K562 (cell line): ENCODE measurements around the gene KCTD21. TPM values are rescaled to one million over a fixed set of nuclear protein-coding genes. Genes with fewer than 3 reads are reported as not detected.

ENCODE experiments used
- BMI1 ChIP-seq: fragments of 150-350 bp; IDR thresholded peaks from 2 replicates; pipeline ENCODE4 v1.6.1; 2014; ENCODE audit warnings: low read length
- CBFA2T3 ChIP-seq: fragments of 450-650 bp; IDR thresholded peaks from 2 replicates; pipeline ENCODE4 v1.6.1; 2017
- EWSR1 ChIP-seq: fragments of 450-650 bp; IDR thresholded peaks from 2 replicates; pipeline ENCODE4 v1.6.1; 2018; ENCODE audit warnings: borderline replicate concordance, mild to moderate bottlenecking, low read depth, moderate library complexity; ENCODE audit not compliant: partially characterized antibody
- GATAD2B ChIP-seq: fragments of 450-650 bp; IDR thresholded peaks from 2 replicates; pipeline ENCODE4 v1.6.1; 2017; ENCODE audit warnings: mild to moderate bottlenecking, borderline replicate concordance
- HDAC8 ChIP-seq: fragments of 450-650 bp; IDR thresholded peaks from 2 replicates; pipeline ENCODE4 v1.6.1; 2016; ENCODE audit warnings: mild to moderate bottlenecking, missing genetic modification characterization, moderate library complexity, missing compliant biosample characterization
- NFIC ChIP-seq: fragments of 450-650 bp; IDR thresholded peaks from 2 replicates; pipeline ENCODE4 v1.6.1; 2017; ENCODE audit warnings: mild to moderate bottlenecking, inconsistent platforms
- NR2C1 ChIP-seq, 2 experiments: fragments of 450-650 bp; IDR thresholded peaks; 2 replicates each; pipeline ENCODE4 v1.6.1; 2017; ENCODE audit warnings: mild to moderate bottlenecking in 2 of 2, antibody characterized with exemption in 1 of 2, inconsistent platforms in 1 of 2, missing compliant biosample characterization in 1 of 2, missing genetic modification characterization in 1 of 2
- RBM39 ChIP-seq: fragments of 200-400 bp; formaldehyde crosslinking; optimal IDR thresholded peaks from 2 replicates; pipeline ENCODE3; 2018; ENCODE audit warnings: low read depth, low read length
- TRIM24 ChIP-seq, 2 experiments: fragments of 450-650 bp; IDR thresholded peaks; 2 replicates each; pipeline ENCODE4 v1.6.1; 2016
- ZBTB2 ChIP-seq: fragments of 450-650 bp; IDR thresholded peaks from 2 replicates; pipeline ENCODE4 v1.6.1; 2016; ENCODE audit warnings: antibody characterized with exemption
- ZNF12 ChIP-seq: sonication (generic); formaldehyde crosslinking; IDR thresholded peaks from 2 replicates; pipeline ENCODE4 v1.4.0; 2020; ENCODE audit warnings: mild to moderate bottlenecking, missing genetic modification reagents
- ZNF274 ChIP-seq: IDR thresholded peaks from 2 replicates; pipeline ENCODE4 v1.6.1; 2011; ENCODE audit warnings: low read depth, mild to moderate bottlenecking, low read length, moderate library complexity, borderline replicate concordance
- ZNF507 ChIP-seq: conservative IDR thresholded peaks from 2 replicates; pipeline ENCODE4 v1.6.1; 2017; ENCODE audit warnings: missing genetic modification characterization, missing compliant biosample characterization
- polyA plus RNA-seq, 8 experiments: library from polyadenylated mRNA; depleted of rRNA in 4 of 8; stranded (reverse) in 5 of 8; unstranded in 3 of 8; fragments of >200 nt; fragmentation: Nextera tagmentation in 2 of 8; fragmentation: Illumina TruSeq in 1 of 8; extraction: Ambion mirVana in 2 of 8; extraction: Trizol in 1 of 8; gene quantifications; 2 replicates each; pipeline versions ENCODE4 v1.2.1 to v1.2.3, GENCODE V29; 2011 to 2014; ENCODE audit warnings: inconsistent platforms in 1 of 8, missing spikeins in 1 of 8
- total RNA-seq, 7 experiments: library from RNA; depleted of rRNA in 6 of 7; stranded (reverse); fragments of >200 nt in 6 of 7; fragmentation: Illumina TruSeq in 2 of 7; extraction: Trizol in 2 of 7; gene quantifications; 2 replicates each; pipeline versions ENCODE4 v1.2.1 to v1.2.3, GENCODE V29; 2011 to 2021; ENCODE audit warnings: low replicate concordance in 1 of 7
- TF ChIP-seq, protein P1 (sequence below): fragments of 250-450 bp; sonication (Bioruptor Pico); IDR thresholded peaks from 2 replicates; pipeline ENCODE4 v1.5.0; 2021; ENCODE audit warnings: mild to moderate bottlenecking, borderline replicate concordance
- TF ChIP-seq, protein P2 (sequence below): sonication (generic); formaldehyde crosslinking; IDR thresholded peaks from 2 replicates; pipeline ENCODE4 v1.8.1; 2023; ENCODE audit warnings: mild to moderate bottlenecking, missing genetic modification reagents
- TF ChIP-seq, protein P3 (sequence below), 3 experiments: fragments of 200-800 bp in 1 of 3; fragments of 250-450 bp in 1 of 3; fragments of 450-650 bp in 1 of 3; sonication (Bioruptor Pico) in 1 of 3; sonication (Bioruptor generic) in 1 of 3; formaldehyde crosslinking in 1 of 3; IDR thresholded peaks; 2 replicates each; pipeline versions ENCODE4 v1.6.1 to v1.8.0; 2016 to 2022; ENCODE audit warnings: mild to moderate bottlenecking in 2 of 3, missing genetic modification characterization in 2 of 3, missing compliant biosample characterization in 1 of 3, moderate library complexity in 1 of 3

Gene KCTD21
- total and polyA plus RNA-seq, 9 of the 15 experiments (the other 6 are each of a cell fraction or from before 2014, with no cell fraction given): 0.34 to 5.4 (median 1.9) TPM

DNA sequence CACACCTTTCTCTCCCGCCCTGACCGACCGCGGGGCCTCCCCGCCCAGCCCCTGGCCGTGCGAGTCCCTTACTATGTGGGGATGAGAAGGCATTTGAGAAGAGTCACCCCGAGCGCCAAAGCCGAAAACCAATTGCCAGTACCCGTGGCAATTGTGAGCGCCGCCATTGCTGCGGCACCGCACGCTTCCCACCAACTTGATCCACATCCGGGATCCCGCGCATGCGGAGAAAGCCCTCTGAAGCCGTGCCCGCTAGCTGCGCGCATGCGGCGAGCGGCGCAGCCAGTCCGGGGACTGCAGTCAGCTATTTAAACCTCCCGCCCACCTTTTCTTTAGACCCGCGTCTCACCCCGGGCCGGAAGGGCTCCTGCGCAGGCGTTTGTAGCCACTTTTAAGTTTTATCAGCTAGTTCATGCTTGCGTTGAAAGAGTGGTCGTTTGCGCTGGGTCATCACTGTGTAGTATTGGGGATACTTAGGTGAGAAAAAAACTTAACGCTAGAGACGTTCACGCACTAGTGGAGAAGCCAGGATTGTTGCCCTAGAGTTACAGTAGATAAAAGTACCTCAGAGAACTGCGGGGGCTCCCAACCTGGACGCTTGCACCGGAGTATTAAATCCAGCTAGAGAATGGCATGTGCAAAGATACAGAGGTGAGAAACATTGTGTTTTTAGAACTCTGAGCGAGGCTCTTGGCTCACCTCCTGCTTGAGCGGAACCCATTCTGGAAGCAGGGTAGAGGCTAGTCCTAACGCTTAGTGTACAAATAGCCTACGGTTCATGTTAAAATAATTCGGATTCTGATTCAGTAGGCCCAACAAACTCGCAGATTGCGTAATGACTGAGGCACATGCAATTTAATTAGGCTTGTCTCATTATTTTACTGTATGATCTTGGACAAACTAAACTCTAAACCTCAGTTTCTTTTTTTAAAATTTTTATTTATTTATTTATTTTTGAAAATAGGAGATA lies 48.7 kb downstream of the KCTD21 start, which contains the start of gene ALG8 (continued):
- TF ChIP-seq, protein P1, sequence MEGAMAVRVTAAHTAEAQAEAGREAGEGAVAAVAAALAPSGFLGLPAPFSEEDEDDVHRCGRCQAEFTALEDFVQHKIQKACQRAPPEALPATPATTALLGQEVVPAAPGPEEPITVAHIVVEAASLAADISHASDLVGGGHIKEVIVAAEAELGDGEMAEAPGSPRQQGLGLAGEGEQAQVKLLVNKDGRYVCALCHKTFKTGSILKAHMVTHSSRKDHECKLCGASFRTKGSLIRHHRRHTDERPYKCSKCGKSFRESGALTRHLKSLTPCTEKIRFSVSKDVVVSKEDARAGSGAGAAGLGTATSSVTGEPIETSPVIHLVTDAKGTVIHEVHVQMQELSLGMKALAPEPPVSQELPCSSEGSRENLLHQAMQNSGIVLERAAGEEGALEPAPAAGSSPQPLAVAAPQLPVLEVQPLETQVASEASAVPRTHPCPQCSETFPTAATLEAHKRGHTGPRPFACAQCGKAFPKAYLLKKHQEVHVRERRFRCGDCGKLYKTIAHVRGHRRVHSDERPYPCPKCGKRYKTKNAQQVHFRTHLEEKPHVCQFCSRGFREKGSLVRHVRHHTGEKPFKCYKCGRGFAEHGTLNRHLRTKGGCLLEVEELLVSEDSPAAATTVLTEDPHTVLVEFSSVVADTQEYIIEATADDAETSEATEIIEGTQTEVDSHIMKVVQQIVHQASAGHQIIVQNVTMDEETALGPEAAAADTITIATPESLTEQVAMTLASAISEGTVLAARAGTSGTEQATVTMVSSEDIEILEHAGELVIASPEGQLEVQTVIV (CRISPR knock-in tag): no peak
- TF ChIP-seq ZNF12 (CRISPR knock-in tag) (no peak), RBM39 (peak; percentile 62), HDAC8 (tag) (peak; percentile 68; the same call in 1 of the 2 replicates), GATAD2B (no peak), NFIC (peak; percentile 15; the same call in 1 of the 2 replicates), TRIM24 (IDR thresholded peaks at IDR 0.05) (no peak), ZNF274 (no peak), ZBTB2 (peak; percentile 97), EWSR1 (no peak), ZNF507 (tag) (no peak), NR2C1 (IDR thresholded peaks at IDR 0.05) (peak; percentile 88), NR2C1 (tag; IDR thresholded peaks at IDR 0.05) (peak; percentile 95), BMI1 (no peak), CBFA2T3 (0 out of 2 replicates have a peak, but pooled peaks have one; percentile 31)
- TF ChIP-seq, protein P2, sequence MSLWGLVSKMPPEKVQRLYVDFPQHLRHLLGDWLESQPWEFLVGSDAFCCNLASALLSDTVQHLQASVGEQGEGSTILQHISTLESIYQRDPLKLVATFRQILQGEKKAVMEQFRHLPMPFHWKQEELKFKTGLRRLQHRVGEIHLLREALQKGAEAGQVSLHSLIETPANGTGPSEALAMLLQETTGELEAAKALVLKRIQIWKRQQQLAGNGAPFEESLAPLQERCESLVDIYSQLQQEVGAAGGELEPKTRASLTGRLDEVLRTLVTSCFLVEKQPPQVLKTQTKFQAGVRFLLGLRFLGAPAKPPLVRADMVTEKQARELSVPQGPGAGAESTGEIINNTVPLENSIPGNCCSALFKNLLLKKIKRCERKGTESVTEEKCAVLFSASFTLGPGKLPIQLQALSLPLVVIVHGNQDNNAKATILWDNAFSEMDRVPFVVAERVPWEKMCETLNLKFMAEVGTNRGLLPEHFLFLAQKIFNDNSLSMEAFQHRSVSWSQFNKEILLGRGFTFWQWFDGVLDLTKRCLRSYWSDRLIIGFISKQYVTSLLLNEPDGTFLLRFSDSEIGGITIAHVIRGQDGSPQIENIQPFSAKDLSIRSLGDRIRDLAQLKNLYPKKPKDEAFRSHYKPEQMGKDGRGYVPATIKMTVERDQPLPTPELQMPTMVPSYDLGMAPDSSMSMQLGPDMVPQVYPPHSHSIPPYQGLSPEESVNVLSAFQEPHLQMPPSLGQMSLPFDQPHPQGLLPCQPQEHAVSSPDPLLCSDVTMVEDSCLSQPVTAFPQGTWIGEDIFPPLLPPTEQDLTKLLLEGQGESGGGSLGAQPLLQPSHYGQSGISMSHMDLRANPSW (CRISPR knock-in tag): peak; percentile 36; the same call in 1 of the 2 replicates
- TF ChIP-seq, protein P3, sequence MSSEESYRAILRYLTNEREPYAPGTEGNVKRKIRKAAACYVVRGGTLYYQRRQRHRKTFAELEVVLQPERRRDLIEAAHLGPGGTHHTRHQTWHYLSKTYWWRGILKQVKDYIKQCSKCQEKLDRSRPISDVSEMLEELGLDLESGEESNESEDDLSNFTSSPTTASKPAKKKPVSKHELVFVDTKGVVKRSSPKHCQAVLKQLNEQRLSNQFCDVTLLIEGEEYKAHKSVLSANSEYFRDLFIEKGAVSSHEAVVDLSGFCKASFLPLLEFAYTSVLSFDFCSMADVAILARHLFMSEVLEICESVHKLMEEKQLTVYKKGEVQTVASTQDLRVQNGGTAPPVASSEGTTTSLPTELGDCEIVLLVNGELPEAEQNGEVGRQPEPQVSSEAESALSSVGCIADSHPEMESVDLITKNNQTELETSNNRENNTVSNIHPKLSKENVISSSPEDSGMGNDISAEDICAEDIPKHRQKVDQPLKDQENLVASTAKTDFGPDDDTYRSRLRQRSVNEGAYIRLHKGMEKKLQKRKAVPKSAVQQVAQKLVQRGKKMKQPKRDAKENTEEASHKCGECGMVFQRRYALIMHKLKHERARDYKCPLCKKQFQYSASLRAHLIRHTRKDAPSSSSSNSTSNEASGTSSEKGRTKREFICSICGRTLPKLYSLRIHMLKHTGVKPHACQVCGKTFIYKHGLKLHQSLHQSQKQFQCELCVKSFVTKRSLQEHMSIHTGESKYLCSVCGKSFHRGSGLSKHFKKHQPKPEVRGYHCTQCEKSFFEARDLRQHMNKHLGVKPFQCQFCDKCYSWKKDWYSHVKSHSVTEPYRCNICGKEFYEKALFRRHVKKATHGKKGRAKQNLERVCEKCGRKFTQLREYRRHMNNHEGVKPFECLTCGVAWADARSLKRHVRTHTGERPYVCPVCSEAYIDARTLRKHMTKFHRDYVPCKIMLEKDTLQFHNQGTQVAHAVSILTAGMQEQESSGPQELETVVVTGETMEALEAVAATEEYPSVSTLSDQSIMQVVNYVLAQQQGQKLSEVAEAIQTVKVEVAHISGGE (CRISPR knock-in tag; IDR thresholded peaks at IDR 0.05): peak in 1 of 3 experiments; percentile 39; a peak in 1 of 6 replicates
